ENCODE results near the gene OGDH. TPM values are rescaled to one million over a fixed set of nuclear protein-coding genes. Genes with fewer than 3 reads are reported as not detected.

OGDH gene
- total RNA-seq = 10 to 100 TPM; 46.6 to 63.2 (median 55.8) TPM
- long read RNA-seq, full-length matches to known transcripts = 1 of 4 reads
- long read RNA-seq, partial matches to known transcripts = 0 of 4 reads
- long read RNA-seq, other reads (novel, unspliced or antisense) = 3 of 4 reads

DNA sequence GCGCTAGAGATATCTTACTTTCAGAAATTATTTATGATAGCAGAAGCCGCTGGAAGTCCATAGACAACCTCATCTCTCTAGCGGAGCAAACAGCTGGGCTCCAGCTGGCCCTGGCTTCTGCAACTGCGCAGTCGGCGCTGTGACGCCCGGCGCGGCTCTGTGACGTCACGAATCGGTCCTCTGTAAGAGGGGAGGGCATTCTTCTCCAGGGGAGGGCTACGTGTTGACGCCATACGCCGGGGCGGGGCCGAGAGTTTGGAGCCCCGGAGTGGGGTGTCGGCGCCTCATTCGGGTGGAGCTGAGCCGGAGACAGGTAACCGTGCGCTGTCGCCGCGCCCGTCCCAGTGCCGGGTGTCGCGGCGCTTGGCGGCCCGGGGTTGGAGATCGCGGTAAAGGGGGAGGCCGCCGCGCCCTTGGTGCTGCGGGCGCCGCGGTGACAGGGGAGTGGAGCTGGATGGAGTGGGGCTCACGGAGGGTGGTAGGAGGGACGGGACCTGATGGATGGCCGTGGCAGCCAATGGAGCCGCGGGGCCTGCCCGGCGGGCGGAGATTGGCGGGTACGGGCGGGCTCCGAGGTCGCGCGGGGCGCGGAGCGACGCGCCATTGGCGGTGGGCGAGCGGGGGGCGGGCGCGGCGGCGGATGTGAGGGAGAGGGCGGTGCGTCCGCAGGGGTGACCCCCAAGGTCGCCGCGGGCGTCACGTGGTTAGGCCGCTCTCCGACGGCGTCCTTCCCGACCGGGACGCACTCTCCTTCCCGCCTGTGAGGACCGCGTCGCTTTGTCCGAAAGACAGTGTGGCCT, at the start of gene OGDH:
Gene OGDH (plus strand): TSS at position 287 of the 800 bp plus-strand sequence. CDS start 17,717 bp downstream, outside the sequence.
- H3K4me1 ChIP-seq = peaks cover 0 to 11% (median 1%) of the 10 kb centered on the region in 4 donors
- 2% methylated on average over 10 of the region's 93 CpGs for WGBS (ENCODE audit: insufficient coverage, low coverage, low lambda C conversion rate, missing lambda C conversion rate)
- intact Hi-C loops (cut with DNase I) = no loop called here
- TF ChIP-seq, protein P1, sequence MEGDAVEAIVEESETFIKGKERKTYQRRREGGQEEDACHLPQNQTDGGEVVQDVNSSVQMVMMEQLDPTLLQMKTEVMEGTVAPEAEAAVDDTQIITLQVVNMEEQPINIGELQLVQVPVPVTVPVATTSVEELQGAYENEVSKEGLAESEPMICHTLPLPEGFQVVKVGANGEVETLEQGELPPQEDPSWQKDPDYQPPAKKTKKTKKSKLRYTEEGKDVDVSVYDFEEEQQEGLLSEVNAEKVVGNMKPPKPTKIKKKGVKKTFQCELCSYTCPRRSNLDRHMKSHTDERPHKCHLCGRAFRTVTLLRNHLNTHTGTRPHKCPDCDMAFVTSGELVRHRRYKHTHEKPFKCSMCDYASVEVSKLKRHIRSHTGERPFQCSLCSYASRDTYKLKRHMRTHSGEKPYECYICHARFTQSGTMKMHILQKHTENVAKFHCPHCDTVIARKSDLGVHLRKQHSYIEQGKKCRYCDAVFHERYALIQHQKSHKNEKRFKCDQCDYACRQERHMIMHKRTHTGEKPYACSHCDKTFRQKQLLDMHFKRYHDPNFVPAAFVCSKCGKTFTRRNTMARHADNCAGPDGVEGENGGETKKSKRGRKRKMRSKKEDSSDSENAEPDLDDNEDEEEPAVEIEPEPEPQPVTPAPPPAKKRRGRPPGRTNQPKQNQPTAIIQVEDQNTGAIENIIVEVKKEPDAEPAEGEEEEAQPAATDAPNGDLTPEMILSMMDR (IDR thresholded peaks at IDR 0.05) = no peak
- peak; percentile 94 for TF ChIP-seq POLR2A (IDR thresholded peaks at IDR 0.05)
- peak within 1 kb of the TSS; percentile 89 to 92 (median 90) for H3K4me3 ChIP-seq
- H3K36me3 ChIP-seq = no peaks in the 10 kb centered on the region
- H3K27ac ChIP-seq = peak within 1 kb of the TSS; percentile 92 to 94 (median 93)
- no peaks in the 10 kb centered on the region for H3K27me3 ChIP-seq
- H3K9me3 ChIP-seq = no peaks in the 10 kb centered on the region
- peak; percentile 99 to 100 (median 100) for DNase-seq
- ATAC-seq = peak; percentile 93 to 99 (median 96)

DNA sequence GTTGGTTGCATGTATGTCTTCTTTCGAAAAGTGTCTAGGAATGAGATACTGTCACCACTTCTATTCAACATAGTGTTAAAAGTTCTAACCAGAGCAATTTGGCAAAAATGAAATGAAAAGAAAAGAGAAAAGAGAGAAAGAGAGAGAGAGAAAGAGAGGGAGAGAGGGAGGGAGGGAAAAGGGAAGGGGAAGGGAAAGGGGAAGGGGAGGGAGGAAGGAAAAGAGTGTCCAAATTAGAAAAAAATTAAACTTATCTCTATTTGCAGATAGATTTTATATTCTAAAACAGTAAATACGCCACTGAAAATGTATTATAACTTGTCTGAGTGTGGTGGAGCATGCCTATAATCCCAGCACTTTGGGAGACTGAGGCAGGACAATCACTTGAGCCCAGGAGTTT, 48.9 kb upstream of the OGDH start:
- Histone ChIP-seq H3K4me3 (no peak overlapping the region), H3K27me3 (no peaks in the 10 kb centered on the region), H3K27ac (no peak overlapping the region), H3K36me3 (no peaks in the 10 kb centered on the region), H3K9me3 (no peaks in the 10 kb centered on the region), H3K4me1 (peaks cover 0 to 12% (median 5%) of the 10 kb centered on the region in 4 donors)
- no peak for ATAC-seq
- TF ChIP-seq, protein P1 (IDR thresholded peaks at IDR 0.05) = no peak
- TF ChIP-seq POLR2A (IDR thresholded peaks at IDR 0.05) = no peak
- intact Hi-C loops (cut with DNase I) = no loop called here
- DNase-seq = no peak
- WGBS (ENCODE audit: insufficient coverage, low coverage, low lambda C conversion rate, missing lambda C conversion rate) = 76% methylated on average over 2 of the region's 2 CpGs

DNA sequence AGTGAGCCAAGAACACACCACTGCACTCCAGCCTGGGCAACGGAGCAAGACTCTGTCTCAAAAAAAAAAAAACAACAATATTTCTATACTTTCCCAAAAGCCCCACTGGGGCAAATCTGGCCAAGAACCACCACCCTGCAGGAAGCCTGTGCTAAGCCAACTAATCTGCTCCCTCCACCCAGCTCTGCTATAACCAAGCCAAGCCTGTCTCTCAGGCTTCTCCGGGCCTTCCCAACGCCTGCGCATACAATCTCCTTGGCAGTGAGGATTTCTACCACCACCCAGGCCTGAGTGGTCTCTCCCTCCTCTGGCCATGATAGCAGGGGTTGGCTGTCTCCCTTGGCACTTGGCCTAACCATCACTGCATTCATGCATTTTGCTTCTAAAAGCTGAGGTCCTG, 46.9 kb upstream of the OGDH start:
- Histone ChIP-seq H3K4me1 (peaks cover 0 to 23% (median 9%) of the 10 kb centered on the region in 4 donors), H3K4me3 (no peak overlapping the region), H3K9me3 (no peaks in the 10 kb centered on the region), H3K27me3 (no peaks in the 10 kb centered on the region), H3K27ac (no peak overlapping the region), H3K36me3 (peaks cover 0 to 4% (median 0%) of the 10 kb centered on the region in 4 donors)
- peak in 1 of 3 donors; percentile 33 for DNase-seq
- 90% methylated on average over 2 of the region's 4 CpGs for WGBS (ENCODE audit: insufficient coverage, low coverage, low lambda C conversion rate, missing lambda C conversion rate)
- TF ChIP-seq, protein P1 (IDR thresholded peaks at IDR 0.05) = no peak
- no peak for TF ChIP-seq POLR2A (IDR thresholded peaks at IDR 0.05)
- intact Hi-C loops (cut with DNase I) = no loop called here
- ATAC-seq = no peak

DNA sequence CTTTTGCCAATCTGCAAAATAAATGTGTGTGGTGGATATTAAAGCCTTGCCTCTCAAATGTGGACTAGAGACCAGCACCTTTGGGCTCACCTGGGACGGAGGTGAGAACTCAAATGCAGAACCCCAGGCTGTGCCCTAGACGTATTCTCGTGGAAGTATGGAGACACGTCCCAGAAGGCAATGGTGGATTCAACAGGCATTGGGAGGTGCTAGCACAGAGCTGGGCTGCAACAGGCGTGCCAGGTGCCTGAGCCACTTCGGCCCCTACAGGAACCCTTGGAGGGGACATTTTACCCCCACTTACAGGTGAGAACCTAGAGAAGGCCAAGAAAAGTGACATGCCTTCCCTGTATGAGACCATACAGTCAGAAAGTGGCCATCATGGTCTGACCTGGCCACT, 44.9 kb upstream of the OGDH start:
- H3K4me3 ChIP-seq = no peak overlapping the region
- peaks cover 0 to 23% (median 3%) of the 10 kb centered on the region in 4 donors for H3K36me3 ChIP-seq
- peak overlapping the region in 1 of 3 donors; percentile 80 for H3K27ac ChIP-seq
- TF ChIP-seq POLR2A (IDR thresholded peaks at IDR 0.05) = no peak
- TF ChIP-seq, protein P1 (IDR thresholded peaks at IDR 0.05) = no peak
- intact Hi-C loops (cut with DNase I) = loop anchor here (10.0 kb wide), 2 partner anchors 67 to 77 kb away; partner anchors contain the start of gene NUDCD3 (in 1 of the 2)
- no peaks in the 10 kb centered on the region for H3K9me3 ChIP-seq
- no peaks in the 10 kb centered on the region for H3K27me3 ChIP-seq
- peak in 1 of 3 donors; percentile 24 for DNase-seq
- ATAC-seq = no peak
- 88% methylated on average over 3 of the region's 6 CpGs for WGBS (ENCODE audit: insufficient coverage, low coverage, low lambda C conversion rate, missing lambda C conversion rate)
- peaks cover 0 to 30% (median 9%) of the 10 kb centered on the region in 4 donors for H3K4me1 ChIP-seq
